A673 (cell line): ENCODE measurements around the gene CPEB2.

Experiments
- CTCF ChIP-seq: fragments of 300-800, 200-600 bp; sonication (generic); conservative IDR thresholded peaks from 2 replicates; pipeline ENCODE4 v1.5.1; 2017; ENCODE audit warnings: low read depth, mild to moderate bottlenecking, antibody characterized with exemption, low read length, moderate library complexity, mixed read lengths
- EZH2 ChIP-seq: fragments of 200-600 bp; sonication (generic); IDR thresholded peaks from 2 replicates; pipeline ENCODE4 v1.6.1; 2017; ENCODE audit warnings: borderline replicate concordance, low read depth, mild to moderate bottlenecking, mixed read lengths, antibody characterized with exemption, low read length; ENCODE audit not compliant: poor library complexity, severe bottlenecking

DNA sequence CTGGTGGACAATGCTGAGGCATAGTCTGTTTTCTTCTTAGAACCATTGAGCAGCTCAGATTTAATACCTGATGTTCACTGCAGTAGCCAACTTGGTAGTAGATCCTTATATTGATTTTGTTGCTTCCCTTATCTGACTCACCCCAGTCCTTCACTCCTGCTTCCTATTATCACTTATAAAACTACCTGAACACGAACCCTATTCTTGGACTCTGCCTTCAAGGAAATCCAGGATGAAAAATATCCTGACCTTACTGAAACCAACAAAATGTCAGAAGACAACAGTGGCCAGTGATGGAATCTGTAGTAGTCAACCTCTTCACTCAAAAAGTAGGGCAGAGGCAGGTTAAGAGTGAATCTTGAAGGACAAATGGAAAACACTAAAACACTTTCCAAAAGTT is 98.1 kb downstream of the CPEB2 start:
- TF ChIP-seq CTCF (no peak), EZH2 (no peak)
